ENCODE results near the gene PPP1R1B.
"Not testable (repeated sequence)": the region's sequence is repeated elsewhere in the genome, so short reads cannot be mapped to it uniquely, and the experiment has no call there.

PPP1R1B gene

GRCh38 chr17:39626171-39627046 is at the start of gene PPP1R1B:
PPP1R1B (plus strand) TSS chr17:39626952; CDS start chr17:39627393, 441 bp downstream.
- DNase-seq = no peak

GRCh38 chr17:39578272-39578671 is 48.5 kb upstream of the PPP1R1B start:
- no peak for DNase-seq

- no peak for DNase-seq
Observed at GRCh38 chr17:39579318-39580081, 47.3 kb upstream of the PPP1R1B start.

- DNase-seq = no peak
Observed at GRCh38 chr17:39580082-39580468, 46.7 kb upstream of the PPP1R1B start.

GRCh38 chr17:39581071-39581758 is 45.5 kb upstream of the PPP1R1B start:
- DNase-seq = no peak

GRCh38 chr17:39581759-39582085 is 45.0 kb upstream of the PPP1R1B start:
- DNase-seq = no peak

- no peak for DNase-seq
Observed at GRCh38 chr17:39582658-39583057, 44.1 kb upstream of the PPP1R1B start.

GRCh38 chr17:39590180-39590579 is 36.6 kb upstream of the PPP1R1B start:
- DNase-seq = not testable (repeated sequence)

- peak; percentile 50 for DNase-seq
Observed at GRCh38 chr17:39591958-39592954, 34.5 kb upstream of the PPP1R1B start.

- DNase-seq = no peak
Observed at GRCh38 chr17:39593371-39593770, 33.4 kb upstream of the PPP1R1B start.

- DNase-seq = no peak
Observed at GRCh38 chr17:39595294-39595693, 31.5 kb upstream of the PPP1R1B start.

- no peak for DNase-seq
Observed at GRCh38 chr17:39595928-39596510, 30.7 kb upstream of the PPP1R1B start.

GRCh38 chr17:39596543-39597267 is 30.0 kb upstream of the PPP1R1B start:
- peak; percentile 49 for DNase-seq

GRCh38 chr17:39597372-39598046 is 29.2 kb upstream of the PPP1R1B start:
- peak; percentile 32 for DNase-seq

GRCh38 chr17:39598047-39598481 is 28.7 kb upstream of the PPP1R1B start:
- DNase-seq = no peak

- DNase-seq = no peak
Observed at GRCh38 chr17:39598630-39599003, 28.1 kb upstream of the PPP1R1B start.

- DNase-seq = peak; percentile 29
Observed at GRCh38 chr17:39599004-39599664, 27.6 kb upstream of the PPP1R1B start.

- DNase-seq = no peak
Observed at GRCh38 chr17:39599665-39600231, 27.0 kb upstream of the PPP1R1B start.

GRCh38 chr17:39600288-39600996 is 26.3 kb upstream of the PPP1R1B start:
- DNase-seq = no peak
